ENCODE measurements around the gene LCE3A. TPM values are rescaled to one million over a fixed set of nuclear protein-coding genes. Genes with fewer than 3 reads are reported as not detected.
"Not testable (repeated sequence)": the region's sequence is repeated elsewhere in the genome, so short reads cannot be mapped to it uniquely, and the experiment has no call there.

Gene LCE3A
- not detected for total RNA-seq
- not detected for polyA plus RNA-seq

DNA sequence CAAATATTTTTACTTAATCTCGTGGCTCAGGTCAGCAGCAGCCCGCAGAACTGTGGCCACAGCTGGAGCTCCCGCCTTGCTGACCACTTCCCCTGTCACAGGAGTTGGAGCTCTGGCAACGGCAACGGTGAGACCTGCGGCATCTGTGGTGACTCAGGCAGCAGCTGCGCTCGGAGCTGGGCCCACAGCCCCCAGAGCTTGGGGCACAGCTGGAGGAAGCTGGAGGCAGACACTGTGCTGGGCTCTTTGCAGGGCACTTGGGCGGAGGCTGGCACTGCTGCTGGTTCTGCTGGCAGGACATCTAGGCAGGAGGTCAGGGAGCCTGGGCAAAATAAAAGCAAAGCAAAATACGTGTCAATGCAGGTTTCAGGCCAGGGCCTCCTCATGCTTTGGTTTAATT is at the start of gene LCE3A:
Gene LCE3A, minus strand, starts transcription at position 301 of the 400 bp plus-strand sequence. Its CDS starts 0 bp downstream, at position 301.
- intact Hi-C loops (cut with DNase I): loop anchor here (5.0 kb wide), 1 partner anchor 41 kb away; the partner anchor contains the start of gene LCE3D
- peaks cover 0 to 11% (median 7%) of the 10 kb centered on the region in 4 donors for H3K9me3 ChIP-seq
- TF ChIP-seq CTCF (IDR thresholded peaks at IDR 0.05) (no peak), POLR2A (IDR thresholded peaks at IDR 0.05) (no peak), POLR2AphosphoS5 (IDR thresholded peaks at IDR 0.05) (no peak), EP300 (IDR thresholded peaks at IDR 0.05) (no peak)
- no peaks in the 10 kb centered on the region for H3K36me3 ChIP-seq
- WGBS, 2 donors: 47 to 62% methylated on average over 10 of the region's 10 CpGs
- no peak within 1 kb of the TSS for H3K27ac ChIP-seq
- DNase-seq: no peak
- H3K4me3 ChIP-seq: no peak within 1 kb of the TSS
- H3K4me1 ChIP-seq: no peaks in the 10 kb centered on the region
- peaks cover 0 to 6% (median 0%) of the 10 kb centered on the region in 3 donors for H3K27me3 ChIP-seq

GRCh38 chr1:152667648-152668047 is 44.7 kb upstream of the LCE3A start:
- no peaks in the 10 kb centered on the region for H3K9me3 ChIP-seq
- TF ChIP-seq POLR2AphosphoS5 (IDR thresholded peaks at IDR 0.05): no peak
- no peak for TF ChIP-seq CTCF (IDR thresholded peaks at IDR 0.05)
- TF ChIP-seq EP300 (IDR thresholded peaks at IDR 0.05): no peak
- no peak for TF ChIP-seq POLR2A (IDR thresholded peaks at IDR 0.05)
- DNase-seq: no peak
- H3K4me3 ChIP-seq: no peak overlapping the region
- no peaks in the 10 kb centered on the region for H3K36me3 ChIP-seq
- intact Hi-C loops (cut with DNase I): no loop called here
- no peaks in the 10 kb centered on the region for H3K4me1 ChIP-seq
- 86 to 90% methylated on average over 5 of the region's 5 CpGs for WGBS, 2 donors
- no peaks in the 10 kb centered on the region for H3K27me3 ChIP-seq
- no peak overlapping the region for H3K27ac ChIP-seq

GRCh38 chr1:152666171-152666570 is 43.3 kb upstream of the LCE3A start:
- H3K27me3 ChIP-seq; H3K4me3 ChIP-seq; H3K36me3 ChIP-seq; intact Hi-C loops (cut with DNase I); H3K4me1 ChIP-seq; H3K27ac ChIP-seq; H3K9me3 ChIP-seq; DNase-seq: not testable (repeated sequence)
- WGBS, 2 donors: 91 to 95% methylated on average over 1 of the region's 1 CpG

- H3K4me1 ChIP-seq: no peaks in the 10 kb centered on the region
- no peak within 1 kb of the TSS for H3K4me3 ChIP-seq
- no peaks in the 10 kb centered on the region for H3K9me3 ChIP-seq
- no peaks in the 10 kb centered on the region for H3K36me3 ChIP-seq
- DNase-seq: no peak
- TF ChIP-seq EP300 (IDR thresholded peaks at IDR 0.05) (no peak), POLR2A (IDR thresholded peaks at IDR 0.05) (no peak), POLR2AphosphoS5 (IDR thresholded peaks at IDR 0.05) (no peak), CTCF (IDR thresholded peaks at IDR 0.05) (no peak)
- WGBS, 2 donors: 51 to 61% methylated on average over 3 of the region's 3 CpGs
- no peak within 1 kb of the TSS for H3K27ac ChIP-seq
- no peaks in the 10 kb centered on the region for H3K27me3 ChIP-seq
- intact Hi-C loops (cut with DNase I): no loop called here
Observed at GRCh38 chr1:152663098-152663497, 40.2 kb upstream of the LCE3A start, which contains the start of gene LCE2D. Gene LCE2D (plus strand): TSS chr1:152663380. CDS start chr1:152664106, 726 bp downstream.

GRCh38 chr1:152658649-152659048 is 35.7 kb upstream of the LCE3A start:
- WGBS, 2 donors: 88 to 94% methylated on average over 3 of the region's 3 CpGs
- Histone ChIP-seq H3K27me3 (no peaks in the 10 kb centered on the region), H3K36me3 (no peaks in the 10 kb centered on the region), H3K4me3 (no peak overlapping the region), H3K9me3 (no peaks in the 10 kb centered on the region), H3K27ac (no peak overlapping the region), H3K4me1 (no peaks in the 10 kb centered on the region)
- intact Hi-C loops (cut with DNase I): loop anchor here (10.0 kb wide), 1 partner anchor 566 kb away; no protein-coding TSS in a partner anchor
- no peak for TF ChIP-seq CTCF (IDR thresholded peaks at IDR 0.05)
- no peak for TF ChIP-seq POLR2AphosphoS5 (IDR thresholded peaks at IDR 0.05)
- no peak for TF ChIP-seq POLR2A (IDR thresholded peaks at IDR 0.05)
- no peak for TF ChIP-seq EP300 (IDR thresholded peaks at IDR 0.05)
- no peak for DNase-seq

Data from sigmoid colon (tissue), 7 donors.